ENCODE results near the gene SOCS3.

SOCS3 gene

GRCh38 chr17:78355701-78356100 is 4.2 kb downstream of the SOCS3 start:
- H3K4me3 ChIP-seq (ENCODE audit: low read depth, low read length): no peak overlapping the region
- no peak for DNase-seq (ENCODE audit: low read depth)

DNA sequence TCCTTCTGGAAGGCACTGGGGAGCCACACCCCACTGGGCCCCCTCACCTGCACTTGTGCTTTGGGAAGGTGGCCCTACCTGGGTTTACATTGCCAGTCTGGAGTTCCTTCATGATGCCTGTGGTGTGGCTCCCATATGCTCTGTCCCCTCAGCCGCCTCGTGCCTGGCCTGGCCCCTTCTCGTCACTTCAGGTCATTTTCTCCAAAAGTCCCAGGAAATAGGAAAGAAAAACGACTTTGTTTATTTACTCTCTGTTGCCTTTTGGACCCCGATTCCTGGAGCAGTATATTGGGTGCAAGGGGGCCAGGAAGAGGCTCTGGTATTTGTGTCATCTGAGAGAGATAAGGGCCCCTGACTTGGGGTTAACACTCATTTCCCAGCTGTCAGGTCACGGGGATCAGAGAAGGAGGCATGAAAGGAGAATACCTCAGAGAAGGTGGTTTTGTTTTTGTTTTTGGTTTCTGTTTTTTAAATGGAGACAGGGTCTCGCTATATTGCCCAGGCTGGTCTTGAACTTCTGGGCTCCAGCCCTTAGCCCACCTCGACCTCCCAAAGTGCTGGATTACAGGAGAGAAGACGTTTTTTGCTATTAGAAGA is 4.7 kb downstream of the SOCS3 start:
- H3K4me3 ChIP-seq (ENCODE audit: low read depth, low read length): no peak overlapping the region
- DNase-seq (ENCODE audit: low read depth): no peak

GRCh38 chr17:78353834-78354233 is 6.0 kb downstream of the SOCS3 start:
- H3K4me3 ChIP-seq (ENCODE audit: low read depth, low read length): peak overlapping the region; percentile 40
- DNase-seq (ENCODE audit: low read depth): no peak

- H3K4me3 ChIP-seq (ENCODE audit: low read depth, low read length): no peak overlapping the region
- peak; percentile 99 for DNase-seq (ENCODE audit: low read depth)
Measured at GRCh38 chr17:78351449-78352006, 8.3 kb downstream of the SOCS3 start.

- H3K4me3 ChIP-seq (ENCODE audit: low read depth, low read length): no peak overlapping the region
- no peak for DNase-seq (ENCODE audit: low read depth)
Measured at GRCh38 chr17:78349891-78350642, 9.8 kb downstream of the SOCS3 start.

DNA sequence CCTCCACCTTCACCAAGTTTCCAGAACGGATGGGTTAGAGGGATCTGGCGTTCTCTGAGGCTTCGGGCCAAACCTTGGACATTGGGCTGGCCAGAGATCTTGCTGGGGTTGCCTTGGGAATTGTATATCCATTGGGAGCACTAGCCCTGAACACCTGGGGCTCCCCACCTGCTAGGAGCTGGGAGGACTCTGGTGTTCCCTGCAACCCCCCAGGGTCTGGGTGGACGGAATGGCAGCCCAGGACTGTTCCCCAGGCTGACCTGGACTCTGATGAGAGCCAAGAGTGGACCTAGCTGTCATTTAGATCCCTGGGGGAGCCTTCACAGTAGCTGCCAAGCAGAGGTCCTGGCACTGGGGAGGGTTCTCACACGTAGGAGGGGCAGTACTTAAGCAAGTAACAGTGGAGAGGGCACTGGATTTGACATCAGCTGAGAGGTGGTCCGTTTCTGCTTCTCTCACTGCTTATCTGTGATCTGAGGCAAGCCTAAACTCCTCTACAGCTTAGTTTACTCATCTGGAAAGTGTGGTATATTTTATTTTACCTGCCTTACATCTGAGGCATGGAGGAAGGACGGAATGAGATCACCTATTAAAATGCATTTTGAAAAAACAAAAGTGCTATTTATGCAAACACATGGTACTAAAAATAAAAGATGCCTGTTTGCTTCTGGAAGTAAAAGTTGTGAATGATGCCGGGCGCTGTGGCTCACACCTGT is 11.7 kb downstream of the SOCS3 start:
- DNase-seq (ENCODE audit: low read depth): no peak
- no peak overlapping the region for H3K4me3 ChIP-seq (ENCODE audit: low read depth, low read length)

DNA sequence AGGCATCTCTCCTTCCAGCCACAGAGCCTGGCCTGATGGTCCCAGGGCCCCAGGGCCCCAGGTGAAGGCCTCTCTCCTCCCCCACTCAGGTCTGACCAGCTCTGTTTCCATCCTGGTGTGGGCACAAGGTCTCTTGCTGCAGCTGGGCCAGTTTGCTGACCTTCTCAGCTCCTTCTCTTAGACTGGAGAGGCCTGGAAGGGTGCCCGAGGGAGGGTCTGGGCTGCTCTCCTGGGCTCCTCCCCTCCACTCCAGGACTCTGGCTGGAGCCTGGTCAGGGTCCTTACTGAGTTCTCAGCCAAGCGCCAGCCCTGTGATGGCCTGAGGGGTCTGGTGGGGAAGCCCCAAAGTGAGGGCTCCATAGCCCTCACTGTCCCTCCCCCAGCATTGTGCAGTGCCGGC is 12.4 kb downstream of the SOCS3 start:
- DNase-seq (ENCODE audit: low read depth): no peak
- H3K4me3 ChIP-seq (ENCODE audit: low read depth, low read length): no peak overlapping the region

GRCh38 chr17:78346605-78347250 is 13.1 kb downstream of the SOCS3 start:
- no peak for DNase-seq (ENCODE audit: low read depth)
- no peak overlapping the region for H3K4me3 ChIP-seq (ENCODE audit: low read depth, low read length)

DNA sequence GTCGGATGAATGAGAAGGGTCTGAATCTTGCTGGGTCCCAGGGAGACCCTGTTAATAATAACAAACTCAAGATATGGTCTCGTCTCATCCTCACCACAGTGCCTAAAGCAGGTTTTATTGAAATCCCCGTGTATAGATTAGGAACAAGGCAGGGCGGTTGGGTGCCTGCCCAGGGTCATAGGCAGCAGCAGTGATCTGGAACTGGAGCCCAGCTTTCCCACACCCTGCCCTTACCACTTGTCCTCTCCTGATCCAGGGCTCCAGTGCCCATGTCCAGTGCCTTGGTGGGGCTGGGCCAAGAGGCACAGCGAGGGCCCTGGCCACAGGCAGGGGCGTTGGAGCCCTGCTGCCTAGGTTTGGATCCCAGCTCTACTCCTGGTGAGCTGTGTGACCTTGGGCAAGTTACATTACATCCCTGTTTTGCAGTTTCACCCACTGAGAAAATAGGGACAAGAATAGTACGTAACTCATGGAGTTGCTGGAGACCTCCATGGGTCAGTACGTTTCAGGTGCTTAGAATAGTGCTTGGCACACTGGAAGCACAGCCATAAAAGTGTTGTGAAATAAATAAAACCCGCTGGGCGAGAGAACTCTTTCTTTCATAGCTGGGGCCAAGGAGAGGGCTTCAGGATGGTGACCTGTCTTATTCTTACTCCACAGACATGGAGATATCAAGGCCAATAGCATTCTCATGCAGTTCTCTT is 13.9 kb downstream of the SOCS3 start:
- no peak overlapping the region for H3K4me3 ChIP-seq (ENCODE audit: low read depth, low read length)
- DNase-seq (ENCODE audit: low read depth): no peak

- no peak for DNase-seq (ENCODE audit: low read depth)
- no peak overlapping the region for H3K4me3 ChIP-seq (ENCODE audit: low read depth, low read length)
Measured at GRCh38 chr17:78345172-78345571, 14.7 kb downstream of the SOCS3 start.

GRCh38 chr17:78344666-78345065 is 15.2 kb downstream of the SOCS3 start:
- DNase-seq (ENCODE audit: low read depth): no peak
- no peak overlapping the region for H3K4me3 ChIP-seq (ENCODE audit: low read depth, low read length)

- no peak for DNase-seq (ENCODE audit: low read depth)
- H3K4me3 ChIP-seq (ENCODE audit: low read depth, low read length): no peak overlapping the region
Measured at GRCh38 chr17:78343543-78344201, 16.2 kb downstream of the SOCS3 start.

- DNase-seq (ENCODE audit: low read depth): no peak
- peak overlapping the region; percentile 7 for H3K4me3 ChIP-seq (ENCODE audit: low read depth, low read length)
Measured at GRCh38 chr17:78343187-78343542, 16.7 kb downstream of the SOCS3 start.

DNA sequence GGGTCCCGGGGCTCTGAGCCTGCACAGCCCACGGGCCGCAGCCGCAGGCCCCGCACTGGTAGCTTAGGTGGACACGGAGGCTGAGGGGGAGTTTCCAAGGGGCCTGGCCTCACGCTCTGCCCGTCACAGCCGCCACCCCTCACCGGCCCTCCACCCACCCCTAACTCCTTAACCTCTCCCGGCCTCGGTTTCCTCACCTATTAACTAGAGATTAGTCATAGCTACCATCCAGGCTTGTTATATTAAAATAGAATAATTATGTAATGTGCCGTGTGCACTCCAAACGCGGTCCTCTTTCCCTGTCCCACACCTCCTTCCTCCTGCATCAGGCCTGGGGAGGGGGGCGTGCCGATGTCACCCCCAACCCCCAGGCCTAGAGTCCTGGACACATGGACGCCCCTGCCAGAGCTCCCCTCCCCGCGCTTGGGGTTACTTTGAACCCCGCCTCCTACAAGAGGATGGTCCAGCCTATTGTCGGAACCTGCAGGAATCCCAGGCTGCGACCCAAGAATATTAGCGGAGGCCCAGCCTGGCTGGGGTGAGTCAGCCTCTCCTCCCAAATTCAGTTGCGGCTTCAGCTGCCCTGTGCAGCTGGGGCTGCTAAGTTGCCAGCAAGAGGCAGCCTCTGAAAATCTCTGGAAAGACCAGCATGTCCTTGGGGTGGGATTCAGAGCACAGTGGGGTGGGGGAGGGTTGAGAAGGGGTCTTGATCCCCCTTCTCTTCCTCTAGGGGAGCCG is 17.3 kb downstream of the SOCS3 start:
- peak overlapping the region; percentile 28 for H3K4me3 ChIP-seq (ENCODE audit: low read depth, low read length)
- DNase-seq (ENCODE audit: low read depth): no peak

GRCh38 chr17:78341559-78342448 is 18.1 kb downstream of the SOCS3 start:
- DNase-seq (ENCODE audit: low read depth): no peak
- H3K4me3 ChIP-seq (ENCODE audit: low read depth, low read length): peak overlapping the region; percentile 28

GRCh38 chr17:78340183-78340955 is 19.5 kb downstream of the SOCS3 start:
- no peak overlapping the region for H3K4me3 ChIP-seq (ENCODE audit: low read depth, low read length)
- DNase-seq (ENCODE audit: low read depth): no peak
